ENCODE measurements around the gene ABCC4. TPM values are rescaled to one million over a fixed set of nuclear protein-coding genes. Genes with fewer than 3 reads are reported as not detected.

ABCC4 gene
- total and polyA plus RNA-seq, 2 of the 13 experiments (the other 11 are each of a cell fraction or from before 2014, with no cell fraction given) = 4.2 to 11.3 TPM

- no peak for ATAC-seq
- H3K4me2 ChIP-seq (ENCODE audit: low read depth, low read length) = no peak overlapping the region
- BruUV-seq (replicated peaks) = no TSS peak
- no peaks in the 10 kb centered on the region for H3K27me3 ChIP-seq (ENCODE audit: control insufficient read depth in 1 of 2, insufficient read depth in 2 of 2, low read length in 2 of 2)
- H3K79me2 ChIP-seq (ENCODE audit: insufficient read depth, low read length) = no peaks in the 10 kb centered on the region
- H2AFZ ChIP-seq (ENCODE audit: low read length) = no peak overlapping the region
- no peak for DNase-seq (ENCODE audit: low spot score)
- intact Hi-C loops (cut with micrococcal nuclease; ENCODE audit: unreplicated experiment) = no loop called here
- no peak overlapping the region for H3K4me3 ChIP-seq (replicated peaks in 1 of 3; ENCODE audit: insufficient read depth in 1 of 3, low read depth in 2 of 3, low read length in 3 of 3)
- no peaks in the 10 kb centered on the region for H4K20me1 ChIP-seq (ENCODE audit: insufficient read depth, low read length)
- no peak for FAIRE-seq
- peaks cover 1 to 3% of the 10 kb centered on the region in 2 experiments; a peak in 1 of 5 replicates for H3K36me3 ChIP-seq (replicated peaks in 1 of 2; ENCODE audit: control insufficient read depth in 1 of 2, insufficient read depth in 2 of 2, low read length in 2 of 2)
- no peaks in the 10 kb centered on the region for H3K9me3 ChIP-seq (ENCODE audit: low read length)
- ChIA-PET CTCF (ENCODE audit: low intra/inter-chr PET ratio, low total read pairs) (no interaction called here), POLR2A (no interaction called here)
- in situ Hi-C loops (cut with HindIII; ENCODE audit: extremely low pct_ligation_motif_present, low pct_unique_long_range_greater_than_20kb) = no loop called here
- TF ChIP-seq HNF1A (IDR thresholded peaks at IDR 0.05; ENCODE audit: low read depth) (no peak), HNF1A (CRISPR knock-in tag; IDR thresholded peaks at IDR 0.05; ENCODE audit: borderline replicate concordance) (no peak), NPAS2 (CRISPR knock-in tag; IDR thresholded peaks at IDR 0.05; ENCODE audit: borderline replicate concordance) (no peak), SMARCE1 (IDR thresholded peaks at IDR 0.05; ENCODE audit: borderline replicate concordance) (no peak), MAZ (IDR thresholded peaks at IDR 0.05; ENCODE audit: borderline replicate concordance, low read depth, low read length) (no peak), MAZ (CRISPR knock-in tag; IDR thresholded peaks at IDR 0.05; ENCODE audit: low read depth) (no peak), NKX3-1 (CRISPR knock-in tag; IDR thresholded peaks at IDR 0.05) (no peak), ZBTB26 (CRISPR knock-in tag; IDR thresholded peaks at IDR 0.05; ENCODE audit: borderline replicate concordance) (no peak), ZMYM4 (CRISPR knock-in tag; IDR thresholded peaks at IDR 0.05) (no peak), ZMYM3 (CRISPR knock-in tag; IDR thresholded peaks at IDR 0.05) (no peak), ZNF33B (CRISPR knock-in tag; IDR thresholded peaks at IDR 0.05) (no peak), ZNF564 (CRISPR knock-in tag; IDR thresholded peaks at IDR 0.05) (no peak)
- H3K9ac ChIP-seq (ENCODE audit: insufficient read depth, low read depth, low read length) = no peak overlapping the region
- no peak overlapping the region for H3K27ac ChIP-seq (ENCODE audit: extremely low read length, insufficient read depth, low read length)
- H3K4me1 ChIP-seq (ENCODE audit: insufficient read depth, low read length) = no peaks in the 10 kb centered on the region
- WGBS (ENCODE audit: low lambda C conversion rate) = 87% methylated on average over 5 of the region's 5 CpGs
Observed at GRCh38 chr13:95075506-95075905, 225.7 kb downstream of the ABCC4 start.

Data from HepG2 (cell line).